DOHH2 (cell line): ENCODE results near the gene ATP13A1.

ENCODE experiments used
- H3F3A ChIP-seq: fragments of 200-600 bp; sonication (generic), shearing (Covaris generic); 2 replicates; pipeline ENCODE4 v1.6.0; 2016; ENCODE audit warnings: antibody characterized with exemption, mild to moderate bottlenecking; ENCODE audit not compliant: control insufficient read depth, insufficient read depth
- H3K27ac ChIP-seq: fragments of 200-600 bp; sonication (generic); 2 replicates; pipeline ENCODE4 v1.5.1; 2014; ENCODE audit warnings: low read depth, mild to moderate bottlenecking, low read length, moderate library complexity
- H3K27me3 ChIP-seq: fragments of 200-600 bp; sonication (generic); 2 replicates; pipeline ENCODE4 v1.6.1; 2014; ENCODE audit warnings: mild to moderate bottlenecking, low read length, mixed read lengths; ENCODE audit not compliant: control insufficient read depth
- H3K36me3 ChIP-seq: fragments of 200-600 bp; sonication (generic); 2 replicates; pipeline ENCODE4 v1.6.1; 2014; ENCODE audit warnings: mild to moderate bottlenecking, low read length, moderate library complexity, mixed read lengths; ENCODE audit not compliant: control insufficient read depth
- H3K4me1 ChIP-seq: fragments of 200-600 bp; sonication (generic); 2 replicates; pipeline ENCODE4 v1.6.1; 2014; ENCODE audit warnings: mild to moderate bottlenecking, low read length, mixed read lengths; ENCODE audit not compliant: control insufficient read depth
- H3K4me2 ChIP-seq: fragments of 200-600 bp; sonication (generic); 2 replicates; pipeline ENCODE4 v1.6.0; 2014; ENCODE audit warnings: mild to moderate bottlenecking, low read length, moderate library complexity
- H3K4me3 ChIP-seq: fragments of 200-600 bp; sonication (generic); 2 replicates; pipeline ENCODE4 v1.5.1; 2014; ENCODE audit warnings: mild to moderate bottlenecking, low read length, mixed read lengths
- H3K79me2 ChIP-seq: fragments of 200-600 bp; sonication (generic); 2 replicates; pipeline ENCODE4 v1.6.1; 2014; ENCODE audit warnings: mild to moderate bottlenecking, low read length, mixed read lengths; ENCODE audit not compliant: control insufficient read depth
- H3K9me2 ChIP-seq: fragments of 200-600 bp; sonication (generic); replicated peaks from 2 replicates; pipeline ENCODE4 v1.6.1; 2014; ENCODE audit warnings: mild to moderate bottlenecking, low read length, mixed read lengths; ENCODE audit not compliant: control insufficient read depth
- H3K9me3 ChIP-seq: fragments of 200-600 bp; sonication (generic); 2 replicates; pipeline ENCODE4 v1.6.1; 2014; ENCODE audit warnings: antibody characterized with exemption, low read length, mixed read lengths; ENCODE audit not compliant: control insufficient read depth, insufficient read depth
- H4K20me1 ChIP-seq: fragments of 200-600 bp; sonication (generic); 2 replicates; pipeline ENCODE4 v1.6.0; 2014; ENCODE audit warnings: low read depth, mild to moderate bottlenecking, antibody characterized with exemption, low read length, moderate library complexity; ENCODE audit not compliant: control insufficient read depth, insufficient read depth
- EZH2phosphoT487 ChIP-seq: fragments of 200-600 bp; sonication (generic); IDR thresholded peaks from 2 replicates; pipeline ENCODE4 v1.6.1; 2017; ENCODE audit warnings: borderline replicate concordance, mild to moderate bottlenecking, antibody characterized with exemption, low read length, moderate library complexity, mixed read lengths
- TF ChIP-seq, protein P1 (sequence below): fragments of 200-600 bp; sonication (generic); IDR thresholded peaks from one replicate; pipeline ENCODE4 v1.5.1; 2014; ENCODE audit warnings: antibody characterized with exemption, mild to moderate bottlenecking, low read depth, low read length; ENCODE audit not compliant: poor library complexity, severe bottlenecking

The ATP13A1 gene

DNA sequence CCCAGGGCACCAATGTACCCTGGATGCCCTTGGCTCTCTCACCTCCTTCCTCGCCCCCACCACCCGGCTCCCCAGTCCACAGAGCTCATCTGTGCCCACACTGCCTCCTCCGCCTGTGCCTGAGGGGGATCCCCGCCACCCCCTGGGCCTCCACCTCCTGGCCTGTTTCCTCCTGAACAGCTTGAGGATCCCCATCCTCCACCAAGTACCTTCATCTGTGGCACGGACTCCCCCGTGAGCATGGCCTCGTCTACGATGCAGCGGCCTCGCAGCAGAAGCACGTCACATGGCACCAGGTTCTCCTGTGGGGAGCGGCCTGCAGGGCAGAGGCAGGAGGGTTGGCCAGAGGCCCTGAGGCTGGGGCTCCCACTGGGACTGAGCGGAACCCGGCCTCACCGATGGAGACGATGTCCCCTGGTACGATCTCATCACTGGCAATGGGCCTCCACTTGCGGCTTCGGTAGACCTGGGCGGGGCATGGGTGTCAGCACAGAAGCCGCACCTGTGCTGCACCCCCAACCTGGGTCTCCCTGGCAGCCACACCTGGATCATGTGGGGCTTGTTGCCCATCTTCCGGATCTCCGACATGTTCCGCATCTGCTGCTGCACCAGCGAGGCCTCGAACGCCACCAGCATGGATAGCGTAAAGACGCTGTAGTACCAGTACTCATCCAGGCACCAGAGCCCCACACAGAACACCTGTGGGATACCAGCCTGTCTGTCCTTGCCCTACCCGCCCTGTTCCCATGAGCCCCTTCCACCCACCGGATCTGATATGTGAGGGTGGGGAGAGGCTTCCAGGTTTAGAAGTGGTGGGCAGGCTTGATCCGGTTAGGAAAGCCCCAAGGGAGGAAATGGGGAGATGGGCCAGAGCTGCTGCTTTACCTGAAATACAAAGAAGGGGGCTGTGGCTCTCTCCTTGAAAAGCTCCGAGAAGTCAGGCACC lies 6.8 kb downstream of the ATP13A1 start:
- H3K27me3 ChIP-seq: no peaks in the 10 kb centered on the region
- H4K20me1 ChIP-seq: peaks cover 7% of the 10 kb centered on the region
- no peak for TF ChIP-seq EZH2phosphoT487
- TF ChIP-seq, protein P1, sequence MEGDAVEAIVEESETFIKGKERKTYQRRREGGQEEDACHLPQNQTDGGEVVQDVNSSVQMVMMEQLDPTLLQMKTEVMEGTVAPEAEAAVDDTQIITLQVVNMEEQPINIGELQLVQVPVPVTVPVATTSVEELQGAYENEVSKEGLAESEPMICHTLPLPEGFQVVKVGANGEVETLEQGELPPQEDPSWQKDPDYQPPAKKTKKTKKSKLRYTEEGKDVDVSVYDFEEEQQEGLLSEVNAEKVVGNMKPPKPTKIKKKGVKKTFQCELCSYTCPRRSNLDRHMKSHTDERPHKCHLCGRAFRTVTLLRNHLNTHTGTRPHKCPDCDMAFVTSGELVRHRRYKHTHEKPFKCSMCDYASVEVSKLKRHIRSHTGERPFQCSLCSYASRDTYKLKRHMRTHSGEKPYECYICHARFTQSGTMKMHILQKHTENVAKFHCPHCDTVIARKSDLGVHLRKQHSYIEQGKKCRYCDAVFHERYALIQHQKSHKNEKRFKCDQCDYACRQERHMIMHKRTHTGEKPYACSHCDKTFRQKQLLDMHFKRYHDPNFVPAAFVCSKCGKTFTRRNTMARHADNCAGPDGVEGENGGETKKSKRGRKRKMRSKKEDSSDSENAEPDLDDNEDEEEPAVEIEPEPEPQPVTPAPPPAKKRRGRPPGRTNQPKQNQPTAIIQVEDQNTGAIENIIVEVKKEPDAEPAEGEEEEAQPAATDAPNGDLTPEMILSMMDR: no peak
- H3K27ac ChIP-seq: no peak overlapping the region
- no peaks in the 10 kb centered on the region for H3K9me2 ChIP-seq
- H3K4me1 ChIP-seq: peaks cover 8% of the 10 kb centered on the region
- peaks cover 35% of the 10 kb centered on the region for H3K79me2 ChIP-seq
- H3F3A ChIP-seq: peaks cover 4% of the 10 kb centered on the region; the same call in 1 of the 2 replicates
- H3K4me3 ChIP-seq: no peak overlapping the region
- H3K9me3 ChIP-seq: no peaks in the 10 kb centered on the region
- peaks cover 93% of the 10 kb centered on the region for H3K36me3 ChIP-seq
- H3K4me2 ChIP-seq: no peak overlapping the region

DNA sequence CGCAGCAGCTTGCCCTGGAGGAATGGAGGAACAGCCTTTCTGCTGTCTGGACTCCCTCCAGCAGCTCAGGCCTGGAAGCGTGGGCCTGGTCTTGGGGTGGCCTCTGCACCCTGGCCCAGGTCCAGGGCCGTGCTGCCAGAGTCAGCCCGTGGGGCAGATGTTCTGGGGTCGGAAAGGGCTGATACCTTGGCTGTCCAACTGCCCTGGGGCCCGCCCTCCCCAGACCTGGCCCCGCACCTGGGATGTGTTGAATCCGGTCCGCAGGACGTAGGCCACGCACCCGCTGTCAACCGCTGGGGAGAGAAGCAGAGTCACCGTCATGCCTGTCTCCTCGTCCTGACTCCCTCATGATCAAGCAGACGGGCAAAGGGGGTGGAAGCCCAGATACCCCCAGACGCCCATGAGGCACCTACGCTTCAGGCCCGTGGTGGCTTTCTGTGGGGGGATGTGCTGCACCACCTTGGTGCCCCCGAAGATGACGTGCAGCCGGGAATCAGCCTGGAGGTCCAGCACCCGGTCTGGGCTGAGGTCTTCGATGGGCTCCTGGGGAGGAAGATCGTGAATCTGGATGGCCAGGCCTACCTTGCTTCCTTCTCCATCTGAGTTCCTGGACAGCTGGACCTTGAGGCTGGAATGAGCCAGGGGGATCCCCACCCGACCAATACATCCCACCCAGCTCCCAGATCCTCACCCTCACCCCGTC lies 7.7 kb downstream of the ATP13A1 start:
- TF ChIP-seq, protein P1: no peak
- no peak for TF ChIP-seq EZH2phosphoT487
- H3F3A ChIP-seq: no peaks in the 10 kb centered on the region
- no peak overlapping the region for H3K27ac ChIP-seq
- no peaks in the 10 kb centered on the region for H3K27me3 ChIP-seq
- no peaks in the 10 kb centered on the region for H3K9me3 ChIP-seq
- no peaks in the 10 kb centered on the region for H3K9me2 ChIP-seq
- no peaks in the 10 kb centered on the region for H3K4me1 ChIP-seq
- peaks cover 93% of the 10 kb centered on the region for H3K36me3 ChIP-seq
- H4K20me1 ChIP-seq: no peaks in the 10 kb centered on the region
- peaks cover 26% of the 10 kb centered on the region for H3K79me2 ChIP-seq
- no peak overlapping the region for H3K4me3 ChIP-seq
- no peak overlapping the region for H3K4me2 ChIP-seq

DNA sequence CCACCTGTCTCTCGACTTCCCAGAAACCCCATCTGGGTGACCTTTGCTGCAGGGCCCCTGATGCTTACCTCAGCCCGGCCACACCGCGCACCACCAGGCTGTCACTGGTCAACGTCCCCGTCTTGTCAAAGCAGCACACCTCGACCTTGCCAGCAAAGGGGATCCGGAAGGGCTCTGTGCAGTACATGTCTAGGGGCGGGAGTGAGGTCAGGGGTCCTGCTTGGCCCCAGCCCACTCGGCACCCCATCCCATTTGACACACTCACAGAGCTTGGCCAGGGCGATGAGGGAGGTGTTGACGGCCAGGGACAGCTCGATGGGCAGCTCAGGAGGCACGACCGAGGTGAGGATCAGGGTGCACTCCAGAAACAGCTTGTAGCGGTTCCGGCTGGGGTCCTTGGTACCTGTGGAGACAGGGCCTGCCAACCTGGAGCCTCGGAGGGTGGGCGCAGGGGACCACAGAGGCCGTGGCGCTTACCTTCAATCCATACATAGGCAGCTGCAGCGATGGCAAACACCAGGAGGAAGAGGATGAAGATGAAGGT lies 8.4 kb downstream of the ATP13A1 start:
- no peaks in the 10 kb centered on the region for H3K27me3 ChIP-seq
- H3K9me2 ChIP-seq: no peaks in the 10 kb centered on the region
- H3F3A ChIP-seq: no peaks in the 10 kb centered on the region
- no peak overlapping the region for H3K4me2 ChIP-seq
- no peaks in the 10 kb centered on the region for H4K20me1 ChIP-seq
- no peaks in the 10 kb centered on the region for H3K4me1 ChIP-seq
- no peak for TF ChIP-seq EZH2phosphoT487
- TF ChIP-seq, protein P1: no peak
- H3K79me2 ChIP-seq: peaks cover 19% of the 10 kb centered on the region
- H3K27ac ChIP-seq: no peak overlapping the region
- H3K9me3 ChIP-seq: no peaks in the 10 kb centered on the region
- peaks cover 98% of the 10 kb centered on the region for H3K36me3 ChIP-seq
- H3K4me3 ChIP-seq: no peak overlapping the region
